SU-DHL-6 (cell line): ENCODE data around the gene DHRS1.

Experiments used
- EZH2phosphoT487 ChIP-seq: fragments of 200-600 bp; sonication (generic), shearing (Covaris generic); conservative IDR thresholded peaks from 2 replicates; pipeline ENCODE4 v1.6.1; 2018; ENCODE audit warnings: mild to moderate bottlenecking, antibody characterized with exemption, low read length, moderate library complexity, mixed read lengths
- TF ChIP-seq, protein P1 (sequence below): fragments of 200-600 bp; sonication (generic); IDR thresholded peaks from one replicate; pipeline ENCODE4 v1.5.1; 2017; ENCODE audit warnings: antibody characterized with exemption, mild to moderate bottlenecking, low read length, moderate library complexity; ENCODE audit not compliant: insufficient read depth, poor library complexity, severe bottlenecking

- TF ChIP-seq, protein P1, sequence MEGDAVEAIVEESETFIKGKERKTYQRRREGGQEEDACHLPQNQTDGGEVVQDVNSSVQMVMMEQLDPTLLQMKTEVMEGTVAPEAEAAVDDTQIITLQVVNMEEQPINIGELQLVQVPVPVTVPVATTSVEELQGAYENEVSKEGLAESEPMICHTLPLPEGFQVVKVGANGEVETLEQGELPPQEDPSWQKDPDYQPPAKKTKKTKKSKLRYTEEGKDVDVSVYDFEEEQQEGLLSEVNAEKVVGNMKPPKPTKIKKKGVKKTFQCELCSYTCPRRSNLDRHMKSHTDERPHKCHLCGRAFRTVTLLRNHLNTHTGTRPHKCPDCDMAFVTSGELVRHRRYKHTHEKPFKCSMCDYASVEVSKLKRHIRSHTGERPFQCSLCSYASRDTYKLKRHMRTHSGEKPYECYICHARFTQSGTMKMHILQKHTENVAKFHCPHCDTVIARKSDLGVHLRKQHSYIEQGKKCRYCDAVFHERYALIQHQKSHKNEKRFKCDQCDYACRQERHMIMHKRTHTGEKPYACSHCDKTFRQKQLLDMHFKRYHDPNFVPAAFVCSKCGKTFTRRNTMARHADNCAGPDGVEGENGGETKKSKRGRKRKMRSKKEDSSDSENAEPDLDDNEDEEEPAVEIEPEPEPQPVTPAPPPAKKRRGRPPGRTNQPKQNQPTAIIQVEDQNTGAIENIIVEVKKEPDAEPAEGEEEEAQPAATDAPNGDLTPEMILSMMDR = no peak
- no peak for TF ChIP-seq EZH2phosphoT487
Measured at GRCh38 chr14:24308342-24309124, 9.0 kb upstream of the DHRS1 start.
